Gastrocnemius medialis (tissue), 4 donors: ENCODE data around the gene MMUT.

Experiments
- POLR2A ChIP-seq, 2 donors: fragments of 450-650 bp; IDR thresholded peaks; one replicate each; pipeline ENCODE4 v1.6.1; 2017; ENCODE audit warnings: antibody characterized with exemption in 2 of 2, mild to moderate bottlenecking in 2 of 2, moderate library complexity in 2 of 2
- TF ChIP-seq, protein P1 (sequence below), 5 experiments: fragments of 450-650 bp in 3 of 5; fragments of 200-600 bp in 2 of 5; sonication (generic) in 2 of 5; IDR thresholded peaks in 4 of 5; conservative IDR thresholded peaks in 1 of 5; 1 replicate in 4 of 5; 2 replicates in 1 of 5; pipeline ENCODE4 v1.5.1; 2016 to 2019; ENCODE audit warnings: antibody characterized with exemption in 5 of 5, mild to moderate bottlenecking in 3 of 5, moderate library complexity in 3 of 5

- TF ChIP-seq, protein P1, sequence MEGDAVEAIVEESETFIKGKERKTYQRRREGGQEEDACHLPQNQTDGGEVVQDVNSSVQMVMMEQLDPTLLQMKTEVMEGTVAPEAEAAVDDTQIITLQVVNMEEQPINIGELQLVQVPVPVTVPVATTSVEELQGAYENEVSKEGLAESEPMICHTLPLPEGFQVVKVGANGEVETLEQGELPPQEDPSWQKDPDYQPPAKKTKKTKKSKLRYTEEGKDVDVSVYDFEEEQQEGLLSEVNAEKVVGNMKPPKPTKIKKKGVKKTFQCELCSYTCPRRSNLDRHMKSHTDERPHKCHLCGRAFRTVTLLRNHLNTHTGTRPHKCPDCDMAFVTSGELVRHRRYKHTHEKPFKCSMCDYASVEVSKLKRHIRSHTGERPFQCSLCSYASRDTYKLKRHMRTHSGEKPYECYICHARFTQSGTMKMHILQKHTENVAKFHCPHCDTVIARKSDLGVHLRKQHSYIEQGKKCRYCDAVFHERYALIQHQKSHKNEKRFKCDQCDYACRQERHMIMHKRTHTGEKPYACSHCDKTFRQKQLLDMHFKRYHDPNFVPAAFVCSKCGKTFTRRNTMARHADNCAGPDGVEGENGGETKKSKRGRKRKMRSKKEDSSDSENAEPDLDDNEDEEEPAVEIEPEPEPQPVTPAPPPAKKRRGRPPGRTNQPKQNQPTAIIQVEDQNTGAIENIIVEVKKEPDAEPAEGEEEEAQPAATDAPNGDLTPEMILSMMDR (IDR thresholded peaks at IDR 0.05 in 4 of 5, conservative IDR thresholded peaks at IDR 0.05 in 1 of 5), result no peak
- no peak for TF ChIP-seq POLR2A (IDR thresholded peaks at IDR 0.05)
These were observed 56.6 kb downstream of the MMUT start for GRCh38 chr6:49406250-49406970.
